ENCODE measurements around the gene RMND5A. TPM values are rescaled to one million over a fixed set of nuclear protein-coding genes. Genes with fewer than 3 reads are reported as not detected.

The RMND5A gene
- total RNA-seq, 1 experiment from 2014 or later, result 34.1 TPM

- Histone ChIP-seq H3K27ac (ENCODE audit: low read length) (no peak overlapping the region), H3K9ac (ENCODE audit: low read length) (peak overlapping the region; percentile 66)
- no TSS peak for BruUV-seq (replicated peaks)
These were observed 87.0 kb downstream of the RMND5A start for GRCh38 chr2:86807133-86807467.

GRCh38 chr2:86807468-86808275 lies 87.6 kb downstream of the RMND5A start:
- H3K4me1 ChIP-seq (ENCODE audit: insufficient read depth, low read length), result peaks cover 11% of the 10 kb centered on the region
- CTCF ChIA-PET, result no interaction called here
- H4K20me1 ChIP-seq (ENCODE audit: low read length), result no peaks in the 10 kb centered on the region
- peak overlapping the region; percentile 76 for H3K4me3 ChIP-seq (ENCODE audit: low read length)
- no peaks in the 10 kb centered on the region for H3F3A ChIP-seq (ENCODE audit: low read length, unreplicated experiment)
- no peaks in the 10 kb centered on the region for H3K9me2 ChIP-seq (replicated peaks; ENCODE audit: low read length)
- BruUV-seq (replicated peaks), result no TSS peak
- H3K4me2 ChIP-seq (ENCODE audit: low read length), result peak overlapping the region; percentile 95
- peak overlapping the region; percentile 24 for H3K27ac ChIP-seq (ENCODE audit: low read length)
- TF ChIP-seq EZH2phosphoT487 (IDR thresholded peaks at IDR 0.05; ENCODE audit: borderline replicate concordance, low read length) (no peak), CTCF (conservative IDR thresholded peaks at IDR 0.05; ENCODE audit: low read depth, low read length) (no peak; the same call in 1 of the 2 replicates), EZH2 (IDR thresholded peaks at IDR 0.05; ENCODE audit: low read length, unreplicated experiment) (no peak)
- no peaks in the 10 kb centered on the region for H3K79me2 ChIP-seq (ENCODE audit: low read length)
- no peaks in the 10 kb centered on the region for H3K9me3 ChIP-seq (ENCODE audit: low read length)
- peak; percentile 79 for DNase-seq
- intact Hi-C loops (cut with micrococcal nuclease), result loop anchor here (2.0 kb wide), 1 partner anchor 43 kb away; no protein-coding TSS in a partner anchor
- peak overlapping the region; percentile 66 for H3K9ac ChIP-seq (ENCODE audit: low read length)
- H3K36me3 ChIP-seq (ENCODE audit: low read depth, low read length), result no peaks in the 10 kb centered on the region
- ATAC-seq, result peak; percentile 62
- POLR2A ChIA-PET (ENCODE audit: unreplicated experiment), result interaction anchor here (0.6 kb wide), 1 partner anchor 87 kb away, joined by 13 read pairs; no protein-coding TSS in a partner anchor
- H3K27me3 ChIP-seq (ENCODE audit: low read length), result no peaks in the 10 kb centered on the region
- H2AFZ ChIP-seq (ENCODE audit: low read length), result peak overlapping the region; percentile 98

More at GRCh38 chr2:86807133-86807467, 87.0 kb downstream of the RMND5A start:
- Histone ChIP-seq H3K79me2 (ENCODE audit: low read length) (no peaks in the 10 kb centered on the region), H3F3A (ENCODE audit: low read length, unreplicated experiment) (no peaks in the 10 kb centered on the region), H3K9me3 (ENCODE audit: low read length) (no peaks in the 10 kb centered on the region), H3K4me2 (ENCODE audit: low read length) (peak overlapping the region; percentile 95), H3K4me3 (ENCODE audit: low read length) (peak overlapping the region; percentile 76), H3K9me2 (replicated peaks; ENCODE audit: low read length) (no peaks in the 10 kb centered on the region), H3K4me1 (ENCODE audit: insufficient read depth, low read length) (peaks cover 11% of the 10 kb centered on the region), H3K27me3 (ENCODE audit: low read length) (no peaks in the 10 kb centered on the region), H4K20me1 (ENCODE audit: low read length) (no peaks in the 10 kb centered on the region), H2AFZ (ENCODE audit: low read length) (peak overlapping the region; percentile 98), H3K36me3 (ENCODE audit: low read depth, low read length) (no peaks in the 10 kb centered on the region)
- ChIA-PET CTCF (no interaction called here), POLR2A (ENCODE audit: unreplicated experiment) (interaction anchor here (0.6 kb wide), 1 partner anchor 87 kb away, joined by 13 read pairs; no protein-coding TSS in a partner anchor)
- DNase-seq, result no peak
- intact Hi-C loops (cut with micrococcal nuclease), result no loop called here
- ATAC-seq, result no peak
- TF ChIP-seq CTCF (conservative IDR thresholded peaks at IDR 0.05; ENCODE audit: low read depth, low read length), result no peak
- TF ChIP-seq EZH2phosphoT487 (IDR thresholded peaks at IDR 0.05; ENCODE audit: borderline replicate concordance, low read length), result no peak
- no peak for TF ChIP-seq EZH2 (IDR thresholded peaks at IDR 0.05; ENCODE audit: low read length, unreplicated experiment)
